Liver (tissue), 9 donors: ENCODE results near the gene ACOXL. TPM values are rescaled to one million over a fixed set of nuclear protein-coding genes. Genes with fewer than 3 reads are reported as not detected.

Source experiments
- DNase-seq: peaks from one replicate; pipeline ENCODE4 v3.0.0-alpha.2; 2017; ENCODE audit warnings: low spot score
- H3K27ac ChIP-seq, 2 donors: one replicate each; pipeline ENCODE4 v1.7.0; 2013; ENCODE audit warnings: inconsistent platforms in 2 of 2, low read length in 2 of 2, control low read depth in 1 of 2, low read depth in 1 of 2, mild to moderate bottlenecking in 1 of 2
- H3K27me3 ChIP-seq, 4 donors: one replicate each; pipeline versions ENCODE4 v1.6.1 to v1.7.0; 2013; ENCODE audit warnings: low read length in 3 of 4, inconsistent platforms in 1 of 4, mild to moderate bottlenecking in 1 of 4, moderate library complexity in 1 of 4; ENCODE audit not compliant: control insufficient read depth in 4 of 4, insufficient read depth in 4 of 4
- H3K36me3 ChIP-seq, 4 donors: one replicate each; pipeline versions ENCODE4 v1.6.1 to v1.7.0; 2013; ENCODE audit warnings: low read length in 3 of 4, mild to moderate bottlenecking in 3 of 4, low read depth in 1 of 4, moderate library complexity in 1 of 4; ENCODE audit not compliant: control insufficient read depth in 4 of 4, insufficient read depth in 3 of 4
- H3K4me1 ChIP-seq, 4 donors: one replicate each; pipeline versions ENCODE4 v1.6.1 to v1.7.0; 2013; ENCODE audit warnings: low read length in 3 of 4, mild to moderate bottlenecking in 3 of 4, moderate library complexity in 1 of 4; ENCODE audit not compliant: control insufficient read depth in 4 of 4, insufficient read depth in 4 of 4
- H3K4me3 ChIP-seq, 3 donors: one replicate each; pipeline versions ENCODE4 v1.6.1 to v1.7.0; 2013; ENCODE audit warnings: low read length in 3 of 3, control low read depth in 1 of 3, low read depth in 1 of 3, mild to moderate bottlenecking in 1 of 3
- H3K9ac ChIP-seq, 2 donors: one replicate each; pipeline ENCODE4 v1.7.0; 2013; ENCODE audit warnings: low read length in 2 of 2, mild to moderate bottlenecking in 2 of 2, moderate library complexity in 2 of 2, control low read depth in 1 of 2, low read depth in 1 of 2
- H3K9me3 ChIP-seq, 4 donors: one replicate each; pipeline versions ENCODE4 v1.6.1 to v1.7.0; 2013; ENCODE audit warnings: low read length in 3 of 4; ENCODE audit not compliant: control insufficient read depth in 4 of 4
- CTCF ChIP-seq: fragments of 150-350 bp; IDR thresholded peaks from 2 replicates; pipeline ENCODE4 v1.5.1; 2017; ENCODE audit warnings: improper control_type of control experiment, low read depth, low read length; ENCODE audit not compliant: missing input control
- EGR1 ChIP-seq, 2 donors: IDR thresholded peaks; 2 replicates each; pipeline ENCODE4 v1.6.1; 2016 to 2018; ENCODE audit warnings: antibody characterized with exemption in 2 of 2, low read depth in 2 of 2
- FOXA1 ChIP-seq: IDR thresholded peaks from 2 replicates; pipeline ENCODE4 v1.6.1; 2016; ENCODE audit warnings: antibody characterized with exemption
- FOXA2 ChIP-seq: IDR thresholded peaks from 2 replicates; pipeline ENCODE4 v1.6.1; 2016; ENCODE audit warnings: antibody characterized with exemption
- HNF4A ChIP-seq, 2 donors: conservative IDR thresholded peaks; 2 replicates each; pipeline ENCODE4 v1.6.1; 2016; ENCODE audit warnings: antibody characterized with exemption in 2 of 2, mild to moderate bottlenecking in 2 of 2
- MAX ChIP-seq: IDR thresholded peaks from 2 replicates; pipeline ENCODE4 v1.6.1; 2016; ENCODE audit warnings: antibody characterized with exemption
- NR2F2 ChIP-seq: IDR thresholded peaks from 2 replicates; pipeline ENCODE4 v1.6.1; 2016; ENCODE audit warnings: antibody characterized with exemption
- RAD21 ChIP-seq, 2 donors: IDR thresholded peaks; 2 replicates each; pipeline ENCODE4 v1.6.1; 2016; ENCODE audit warnings: antibody characterized with exemption in 2 of 2, mild to moderate bottlenecking in 2 of 2
- REST ChIP-seq: IDR thresholded peaks from 2 replicates; pipeline ENCODE4 v1.6.1; 2016; ENCODE audit warnings: antibody characterized with exemption, mild to moderate bottlenecking
- SP1 ChIP-seq: IDR thresholded peaks from 2 replicates; pipeline ENCODE4 v1.6.1; 2018; ENCODE audit warnings: antibody characterized with exemption, mild to moderate bottlenecking
- TAF1 ChIP-seq: conservative IDR thresholded peaks from 2 replicates; pipeline ENCODE4 v1.6.1; 2016; ENCODE audit warnings: antibody characterized with exemption, mild to moderate bottlenecking
- YY1 ChIP-seq: IDR thresholded peaks from 2 replicates; pipeline ENCODE4 v1.6.1; 2016; ENCODE audit warnings: antibody characterized with exemption, mild to moderate bottlenecking
- ZBTB33 ChIP-seq: IDR thresholded peaks from 2 replicates; pipeline ENCODE4 v1.6.1; 2016; ENCODE audit warnings: antibody characterized with exemption
- WGBS: extraction: QIAGEN DNeasy Blood & Tissue Kit; methylation state at CpG from one replicate; pipeline ENCODE4 v1.1.7; 2013; 5-methylcytosine and 5-hydroxymethylcytosine counted together
- polyA plus RNA-seq, 2 donors: library from polyadenylated mRNA; stranded (reverse) in 1 of 2; unstranded in 1 of 2; fragments of 200-250 nt in 1 of 2; fragments of >200 nt in 1 of 2; fragmentation: Nextera tagmentation in 1 of 2; extraction: Ambion mirVana in 1 of 2; gene quantifications; one replicate each; pipeline versions ENCODE4 v1.2.1 to v1.2.3, GENCODE V29; 2013 to 2015
- total RNA-seq, 2 donors: library from RNA; depleted of rRNA; stranded (reverse); fragments of >200 nt; gene quantifications; one replicate each; pipeline ENCODE4 v1.2.3, GENCODE V29; 2014
- donor health status: healthy.
- donor health status: healthy.
- donor health status: healthy.
- donor health status: healthy.
- donor health status: healthy.

The ACOXL gene
- total and polyA plus RNA-seq, 4 donors = 0.07 TPM; not detected in 3

- DNase-seq = no peak
- TF ChIP-seq NR2F2 = no peak
- no peak for TF ChIP-seq EGR1 (IDR thresholded peaks at IDR 0.05; ENCODE audit: low read depth in 2 of 2)
- no peak for TF ChIP-seq HNF4A (conservative IDR thresholded peaks at IDR 0.05)
- TF ChIP-seq MAX = no peak
- TF ChIP-seq RAD21 (IDR thresholded peaks at IDR 0.05) = no peak
- no peaks in the 10 kb centered on the region for H3K4me1 ChIP-seq
- H3K9me3 ChIP-seq = no peaks in the 10 kb centered on the region
- 76% methylated on average over 4 of the region's 4 CpGs for WGBS
- no peaks in the 10 kb centered on the region for H3K36me3 ChIP-seq
- no peak overlapping the region for H3K9ac ChIP-seq
- H3K4me3 ChIP-seq = no peak overlapping the region
- H3K27me3 ChIP-seq = peaks cover 0 to 6% (median 3%) of the 10 kb centered on the region in 4 donors
- H3K27ac ChIP-seq = no peak overlapping the region
Measured at GRCh38 chr2:110793034-110793433, 60.7 kb downstream of the ACOXL start.

- no peaks in the 10 kb centered on the region for H3K4me1 ChIP-seq
- DNase-seq = no peak
- peaks cover 0 to 6% (median 3%) of the 10 kb centered on the region in 4 donors for H3K27me3 ChIP-seq
- no peak overlapping the region for H3K9ac ChIP-seq
- no peaks in the 10 kb centered on the region for H3K9me3 ChIP-seq
- 61% methylated on average over 4 of the region's 4 CpGs for WGBS
- no peak for TF ChIP-seq FOXA2
- TF ChIP-seq SP1 = no peak
- no peak for TF ChIP-seq REST
- no peak for TF ChIP-seq YY1
- H3K27ac ChIP-seq = no peak overlapping the region
- no peaks in the 10 kb centered on the region for H3K36me3 ChIP-seq
- H3K4me3 ChIP-seq = no peak overlapping the region
Measured at GRCh38 chr2:110794390-110794789, 62.0 kb downstream of the ACOXL start.

GRCh38 chr2:110794951-110795350 is 62.6 kb downstream of the ACOXL start:
- H3K9ac ChIP-seq = no peak overlapping the region
- H3K4me1 ChIP-seq = no peaks in the 10 kb centered on the region
- H3K27me3 ChIP-seq = peaks cover 0 to 6% (median 3%) of the 10 kb centered on the region in 4 donors
- H3K4me3 ChIP-seq = no peak overlapping the region
- DNase-seq = no peak
- H3K9me3 ChIP-seq = no peaks in the 10 kb centered on the region
- 83% methylated on average over 8 of the region's 8 CpGs for WGBS
- H3K27ac ChIP-seq = no peak overlapping the region
- TF ChIP-seq ZBTB33 (no peak), TAF1 (no peak), NR2F2 (no peak), FOXA2 (no peak), HNF4A (conservative IDR thresholded peaks at IDR 0.05) (no peak), EGR1 (IDR thresholded peaks at IDR 0.05; ENCODE audit: low read depth in 2 of 2) (no peak), CTCF (no peak), FOXA1 (no peak), REST (no peak), RAD21 (IDR thresholded peaks at IDR 0.05) (no peak)
- H3K36me3 ChIP-seq = no peaks in the 10 kb centered on the region
